B cell (primary cell): ENCODE measurements around the gene HAUS3. TPM values are rescaled to one million over a fixed set of nuclear protein-coding genes. Genes with fewer than 3 reads are reported as not detected.

Experiments used
- ATAC-seq: fragments of 200-7000 bp; cut with Tn5 transposase; one replicate; pipeline ENCODE4 v1.10.0; 2021; ENCODE audit warnings: low read depth, mild to moderate bottlenecking, moderate number of reproducible peaks, moderate library complexity
- CTCF ChIA-PET: fragments of 350-600 bp; sonication (Branson Sonifier 250); formaldehyde crosslinking; loops from one replicate; lab custom pipeline; 2021; ENCODE audit warnings: antibody characterized with exemption, inconsistent platforms; lab: Charles Lee
- POLR2A ChIA-PET: fragments of 350-600 bp; sonication (Branson Sonifier 250); formaldehyde crosslinking; loops from one replicate; lab custom pipeline; 2021; ENCODE audit warnings: antibody characterized with exemption; lab: Charles Lee
- DNase-seq: peaks from one replicate; pipeline ENCODE4 v3.0.0; 2013
- H2AFZ ChIP-seq: 2 replicates; pipeline ENCODE4 v1.6.1; 2012; ENCODE audit warnings: mild to moderate bottlenecking, low read depth, low read length; ENCODE audit not compliant: insufficient read depth, poor library complexity, severe bottlenecking
- H3K27ac ChIP-seq, 2 donors: 1 replicate in 1 of 2; 2 replicates in 1 of 2; pipeline ENCODE4 v1.5.1; 2012 to 2013; ENCODE audit warnings: low read length in 2 of 2, mild to moderate bottlenecking in 2 of 2, moderate library complexity in 1 of 2
- H3K27me3 ChIP-seq, 4 experiments: fragments of 200-600 bp in 1 of 4; sonication (generic) in 1 of 4; replicated peaks in 1 of 4; 1 replicate in 2 of 4; 2 replicates in 2 of 4; pipeline versions ENCODE4 v1.6.1 to v1.7.0; 2013 to 2016; ENCODE audit warnings: low read length in 3 of 4, mild to moderate bottlenecking in 2 of 4, mixed read lengths in 1 of 4, moderate library complexity in 1 of 4; ENCODE audit not compliant: insufficient read depth in 4 of 4, control insufficient read depth in 3 of 4; ENCODE audit errors: control extremely low read depth in 1 of 4
- H3K36me3 ChIP-seq, 2 experiments: replicated peaks in 1 of 2; 1 replicate in 1 of 2; 2 replicates in 1 of 2; pipeline versions ENCODE4 v1.6.1 to v1.7.1; 2013; ENCODE audit warnings: low read length in 1 of 2; ENCODE audit not compliant: insufficient read depth in 2 of 2, control insufficient read depth in 1 of 2; ENCODE audit errors: control extremely low read depth in 1 of 2, extremely low read depth in 1 of 2
- H3K4me1 ChIP-seq, 2 donors: fragments of 200-600 bp in 1 of 2; sonication (generic) in 1 of 2; 1 replicate in 1 of 2; 2 replicates in 1 of 2; pipeline versions ENCODE4 v1.5.1 to v1.6.1; 2013 to 2017; ENCODE audit warnings: low read length in 2 of 2; ENCODE audit not compliant: control insufficient read depth in 2 of 2, insufficient read depth in 2 of 2
- H3K4me2 ChIP-seq: replicated peaks from 2 replicates; pipeline ENCODE3; 2012; ENCODE audit warnings: mild to moderate bottlenecking, low read depth, low read length; ENCODE audit not compliant: poor library complexity, severe bottlenecking
- H3K4me3 ChIP-seq, 5 experiments: fragments of 200-600 bp in 1 of 5; sonication (generic) in 1 of 5; 1 replicate in 3 of 5; 2 replicates in 2 of 5; pipeline versions ENCODE4 v1.5.1 to v1.7.0; 2011 to 2016; ENCODE audit warnings: low read length in 4 of 5, mild to moderate bottlenecking in 4 of 5, low read depth in 2 of 5, control low read depth in 1 of 5, moderate library complexity in 1 of 5; ENCODE audit not compliant: insufficient read depth in 1 of 5; ENCODE audit errors: control extremely low read depth in 1 of 5, extremely low read depth in 1 of 5
- H3K79me2 ChIP-seq: fragments of 200-600 bp; sonication (generic); one replicate; pipeline ENCODE4 v1.6.0; 2016; ENCODE audit warnings: low read length; ENCODE audit not compliant: control insufficient read depth, insufficient read depth
- H3K9ac ChIP-seq: fragments of 200-600 bp; sonication (generic); 2 replicates; pipeline ENCODE4 v1.6.1; 2017; ENCODE audit warnings: mild to moderate bottlenecking, low read length, moderate library complexity
- H3K9me3 ChIP-seq, 3 donors: one replicate each; pipeline versions ENCODE4 v1.6.1 to v1.7.1; 2013; ENCODE audit warnings: low read length in 2 of 3; ENCODE audit not compliant: control insufficient read depth in 2 of 3, insufficient read depth in 1 of 3; ENCODE audit errors: control extremely low read depth in 1 of 3
- H4K20me1 ChIP-seq: 2 replicates; pipeline ENCODE4 v1.6.0; 2012; ENCODE audit warnings: mild to moderate bottlenecking, low read length; ENCODE audit not compliant: insufficient read depth, control insufficient read depth, poor library complexity, severe bottlenecking
- H3K27ac Mint-ChIP-seq: one replicate; pipeline ENCODE4 v1.8.0; 2021; ENCODE audit warnings: mixed read lengths
- H3K27me3 Mint-ChIP-seq: one replicate; pipeline ENCODE4 v1.8.0; 2021; ENCODE audit warnings: mixed read lengths
- H3K4me1 Mint-ChIP-seq: one replicate; pipeline ENCODE4 v1.8.0; 2021; ENCODE audit warnings: mixed read lengths
- H3K4me3 Mint-ChIP-seq: one replicate; pipeline ENCODE4 v1.8.0; 2021; ENCODE audit warnings: mixed read lengths
- H3K9me3 Mint-ChIP-seq: one replicate; pipeline ENCODE4 v1.8.0; 2022; ENCODE audit warnings: mixed read lengths; ENCODE audit not compliant: insufficient read depth
- EZH2 ChIP-seq: IDR thresholded peaks from 2 replicates; pipeline ENCODE4 v1.6.1; 2012; ENCODE audit warnings: borderline replicate concordance, low read depth, mild to moderate bottlenecking, moderate library complexity, low read length; ENCODE audit not compliant: insufficient read depth, poor library complexity, severe bottlenecking
- WGBS: methylation state at CpG from one replicate; pipeline ENCODE4 v1.1.5; 2013; ENCODE audit warnings: missing lambda C conversion rate; ENCODE audit not compliant: insufficient coverage; 5-methylcytosine and 5-hydroxymethylcytosine counted together
- intact Hi-C: fragments of 100-400 bp; cut with micrococcal nuclease; formaldehyde crosslinking; loops from one replicate; pipeline ENCODE4 v1.10.0; 2022
- polyA plus RNA-seq: library from polyadenylated mRNA; depleted of rRNA; stranded (reverse); fragments of >200 nt; gene quantifications from 2 replicates; pipeline ENCODE4 v1.2.3, GENCODE V29; 2012
- total RNA-seq, 2 donors: library from RNA; stranded (reverse); fragments of 120-200 nt in 1 of 2; gene quantifications; 1 replicate in 1 of 2; 2 replicates in 1 of 2; pipeline versions ENCODE4 v1.2.3 to v1.2.4, GENCODE V29; 2013 to 2022
- TF ChIP-seq, protein P1 (sequence below): fragments of 200-600 bp; IDR thresholded peaks from one replicate; pipeline ENCODE4 v1.8.0; 2022; ENCODE audit warnings: antibody characterized with exemption, mild to moderate bottlenecking

The HAUS3 gene
- total and polyA plus RNA-seq, 2 donors (not counting 1 experiment from before 2014, with no cell fraction given): 8.2 to 26.5 TPM

DNA sequence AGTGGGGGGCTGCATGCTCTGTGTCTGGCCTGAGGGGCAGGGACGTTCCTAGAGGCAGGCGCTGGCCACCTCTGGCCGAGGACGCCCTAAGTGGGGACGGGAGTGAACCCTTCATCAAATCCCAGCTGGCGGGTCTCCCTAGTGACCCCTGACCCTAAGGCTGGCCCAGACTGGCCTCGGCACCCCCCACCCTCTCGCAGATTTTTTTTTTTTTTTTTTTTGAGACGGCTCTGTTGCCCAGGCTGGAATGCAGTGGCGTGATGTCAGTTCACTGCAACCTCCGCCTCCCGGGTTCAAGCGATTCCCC lies 21.0 kb upstream of the HAUS3 start:
- ChIA-PET POLR2A (interaction anchor here (0.7 to 3.0 kb wide), 6 partner anchors 13 to 699 kb away, joined by 3 to 20 read pairs (median 8); partner anchors contain the start of genes HAUS3 and POLN), CTCF (interaction anchor here (0.7 to 1.6 kb wide), 4 partner anchors 19 to 553 kb away, joined by 3 to 6 read pairs (median 4); no protein-coding TSS in a partner anchor)
- peak overlapping the region; percentile 92 for H3K27ac Mint-ChIP-seq
- DNase-seq (no peak), ATAC-seq (no peak)
- Histone ChIP-seq H2AFZ (peak overlapping the region; percentile 85), H3K79me2 (peaks cover 38% of the 10 kb centered on the region), H3K27ac (peak overlapping the region; percentile 94 to 98), H3K9me3 (no peaks in the 10 kb centered on the region), H3K36me3 (peaks cover 0 to 13% of the 10 kb centered on the region in 2 experiments), H3K4me3 (peak overlapping the region in 4 of 5 experiments; percentile 63 to 80 (median 70)), H3K4me1 (peaks cover 23 to 47% of the 10 kb centered on the region in 2 donors), H3K4me2 (peak overlapping the region; percentile 96), H3K9ac (peak overlapping the region; percentile 89), H3K27me3 (no peaks in the 10 kb centered on the region), H4K20me1 (peaks cover 33% of the 10 kb centered on the region)
- H3K4me3 Mint-ChIP-seq: peak overlapping the region; percentile 76
- no peaks in the 10 kb centered on the region for H3K9me3 Mint-ChIP-seq
- no peaks in the 10 kb centered on the region for H3K27me3 Mint-ChIP-seq
- 57% methylated on average over 9 of the region's 13 CpGs for WGBS
- TF ChIP-seq, protein P1, sequence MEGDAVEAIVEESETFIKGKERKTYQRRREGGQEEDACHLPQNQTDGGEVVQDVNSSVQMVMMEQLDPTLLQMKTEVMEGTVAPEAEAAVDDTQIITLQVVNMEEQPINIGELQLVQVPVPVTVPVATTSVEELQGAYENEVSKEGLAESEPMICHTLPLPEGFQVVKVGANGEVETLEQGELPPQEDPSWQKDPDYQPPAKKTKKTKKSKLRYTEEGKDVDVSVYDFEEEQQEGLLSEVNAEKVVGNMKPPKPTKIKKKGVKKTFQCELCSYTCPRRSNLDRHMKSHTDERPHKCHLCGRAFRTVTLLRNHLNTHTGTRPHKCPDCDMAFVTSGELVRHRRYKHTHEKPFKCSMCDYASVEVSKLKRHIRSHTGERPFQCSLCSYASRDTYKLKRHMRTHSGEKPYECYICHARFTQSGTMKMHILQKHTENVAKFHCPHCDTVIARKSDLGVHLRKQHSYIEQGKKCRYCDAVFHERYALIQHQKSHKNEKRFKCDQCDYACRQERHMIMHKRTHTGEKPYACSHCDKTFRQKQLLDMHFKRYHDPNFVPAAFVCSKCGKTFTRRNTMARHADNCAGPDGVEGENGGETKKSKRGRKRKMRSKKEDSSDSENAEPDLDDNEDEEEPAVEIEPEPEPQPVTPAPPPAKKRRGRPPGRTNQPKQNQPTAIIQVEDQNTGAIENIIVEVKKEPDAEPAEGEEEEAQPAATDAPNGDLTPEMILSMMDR: no peak
- no peak for TF ChIP-seq EZH2
- intact Hi-C loops: loop anchor here (1.0 to 10.0 kb wide), 6 partner anchors 19 to 432 kb away; partner anchors contain the start of genes FAM193A, HAUS3, POLN and RNF4
- H3K4me1 Mint-ChIP-seq: peaks cover 15% of the 10 kb centered on the region
